Cerebellar cortex (tissue), 1 donor: ENCODE measurements around the gene PPP2R2C.
A peak's percentile ranks its signal among the peaks of the same experiment; 100 is the strongest.

Source experiments
- DNase-seq: peaks from one replicate; pipeline ENCODE4 v3.0.0-alpha.2; 2015; ENCODE audit warnings: low spot score

The PPP2R2C gene

GRCh38 chr4:6379767-6380745 lies 92.4 kb downstream of the PPP2R2C start:
- DNase-seq = no peak

- no peak for DNase-seq
Observed at GRCh38 chr4:6378493-6379445, 93.6 kb downstream of the PPP2R2C start.

GRCh38 chr4:6377626-6378492 lies 94.6 kb downstream of the PPP2R2C start:
- DNase-seq = no peak

- no peak for DNase-seq
Observed at GRCh38 chr4:6375620-6376295, 96.7 kb downstream of the PPP2R2C start.

GRCh38 chr4:6374575-6374974 lies 97.8 kb downstream of the PPP2R2C start:
- DNase-seq = no peak

GRCh38 chr4:6373541-6374410 lies 98.6 kb downstream of the PPP2R2C start:
- DNase-seq = no peak

- DNase-seq = no peak
Observed at GRCh38 chr4:6372649-6373525, 99.5 kb downstream of the PPP2R2C start.

- no peak for DNase-seq
Observed at GRCh38 chr4:6371812-6372211, 100.6 kb downstream of the PPP2R2C start.

GRCh38 chr4:6371271-6371670 lies 101.1 kb downstream of the PPP2R2C start:
- DNase-seq = no peak

GRCh38 chr4:6369924-6370645 lies 102.3 kb downstream of the PPP2R2C start:
- DNase-seq = no peak

GRCh38 chr4:6369511-6369910 lies 102.9 kb downstream of the PPP2R2C start:
- DNase-seq = no peak

- DNase-seq = no peak
Observed at GRCh38 chr4:6369035-6369434, 103.4 kb downstream of the PPP2R2C start.

GRCh38 chr4:6368601-6369000 lies 103.8 kb downstream of the PPP2R2C start:
- DNase-seq = no peak

- no peak for DNase-seq
Observed at GRCh38 chr4:6368096-6368495, 104.3 kb downstream of the PPP2R2C start.

GRCh38 chr4:6367371-6367851 lies 105.0 kb downstream of the PPP2R2C start:
- peak; percentile 63 for DNase-seq

GRCh38 chr4:6366581-6366980 lies 105.8 kb downstream of the PPP2R2C start:
- peak; percentile 68 for DNase-seq

GRCh38 chr4:6365545-6366086 lies 106.8 kb downstream of the PPP2R2C start:
- no peak for DNase-seq

- no peak for DNase-seq
Observed at GRCh38 chr4:6364581-6364980, 107.8 kb downstream of the PPP2R2C start.
